H1 (cell line): ENCODE measurements around the gene DNAH8.
"Not testable (repeated sequence)": the region's sequence is repeated elsewhere in the genome, so short reads cannot be mapped to it uniquely, and the experiment has no call there.

Source experiments
- EZH2 ChIP-seq: fragments of 200-600 bp; sonication (generic); IDR thresholded peaks from 2 replicates; pipeline ENCODE4 v1.7.1; 2012; ENCODE audit warnings: low read depth, mild to moderate bottlenecking, moderate library complexity, low read length, inconsistent platforms; ENCODE audit not compliant: severe bottlenecking
- POLR2AphosphoS5 ChIP-seq: IDR thresholded peaks from 2 replicates; pipeline ENCODE4 v1.6.1; 2011; ENCODE audit warnings: low read depth, low read length
- SIN3A ChIP-seq, 2 experiments: IDR thresholded peaks in 1 of 2; conservative IDR thresholded peaks in 1 of 2; 2 replicates each; pipeline ENCODE4 v1.6.1; 2011 to 2012; ENCODE audit warnings: low read length in 2 of 2, improper control_type of control experiment in 1 of 2, low read depth in 1 of 2, mild to moderate bottlenecking in 1 of 2
- SP2 ChIP-seq: IDR thresholded peaks from 2 replicates; pipeline ENCODE4 v1.6.1; 2012; ENCODE audit warnings: mild to moderate bottlenecking, low read length, inconsistent platforms
- YY1 ChIP-seq: IDR thresholded peaks from 2 replicates; pipeline ENCODE4 v1.6.1; 2011; ENCODE audit warnings: low read depth, mild to moderate bottlenecking, low read length
- ZNF274 ChIP-seq: IDR thresholded peaks from 2 replicates; pipeline ENCODE4 v1.7.0; 2012; ENCODE audit warnings: low read length, borderline replicate concordance; ENCODE audit errors: extremely low read depth
- TF ChIP-seq, protein P1 (sequence below), 3 experiments: IDR thresholded peaks; 1 replicate in 2 of 3; 2 replicates in 1 of 3; pipeline versions ENCODE4 v1.5.1 to v1.6.1; 2011; ENCODE audit warnings: low read length in 3 of 3, mild to moderate bottlenecking in 3 of 3, inconsistent platforms in 2 of 3, low read depth in 1 of 3, moderate library complexity in 1 of 3; ENCODE audit not compliant: insufficient read depth in 1 of 3; ENCODE audit errors: control extremely low read depth in 1 of 3
- TF ChIP-seq, protein P2 (sequence below): IDR thresholded peaks from 2 replicates; pipeline ENCODE4 v1.6.1; 2012; ENCODE audit warnings: inconsistent platforms
- TF ChIP-seq, protein P3 (sequence below): IDR thresholded peaks from 2 replicates; pipeline ENCODE4 v1.6.1; 2012; ENCODE audit warnings: inconsistent platforms
- TF ChIP-seq, protein P4 (sequence below): IDR thresholded peaks from 2 replicates; pipeline ENCODE4 v1.6.1; 2012; ENCODE audit warnings: low read length, inconsistent platforms
- TF ChIP-seq, protein P5 (sequence below): IDR thresholded peaks from 2 replicates; pipeline ENCODE4 v1.6.1; 2011; ENCODE audit warnings: low read length, improper control_type of control experiment

DNA sequence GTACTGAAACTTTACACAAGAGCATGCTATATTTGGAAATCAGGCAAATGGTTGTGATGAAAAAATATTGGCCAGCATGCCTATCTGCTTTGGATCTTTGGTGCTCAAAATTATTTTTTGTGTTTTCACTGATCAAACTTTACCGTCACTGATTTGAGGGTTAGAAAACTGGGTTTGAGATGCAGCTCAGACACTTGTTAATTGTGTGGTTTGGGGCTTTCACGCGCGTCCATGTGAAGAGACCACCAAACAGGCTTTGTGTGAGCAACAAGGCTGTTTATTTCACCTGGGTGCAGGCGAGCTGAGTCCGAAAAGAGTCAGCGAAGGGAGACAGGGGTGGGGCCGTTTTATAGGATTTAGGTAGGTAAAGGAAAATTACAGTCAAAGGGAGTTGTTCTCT, 206.4 kb downstream of the DNAH8 start:
- TF ChIP-seq ZNF274; YY1; SIN3A (conservative IDR thresholded peaks at IDR 0.05 in 1 of 2, IDR thresholded peaks at IDR 0.05 in 1 of 2; ENCODE audit: low read depth in 1 of 2, low read length in 2 of 2); SP2; EZH2; POLR2AphosphoS5: not testable (repeated sequence)
- TF ChIP-seq, protein P1, sequence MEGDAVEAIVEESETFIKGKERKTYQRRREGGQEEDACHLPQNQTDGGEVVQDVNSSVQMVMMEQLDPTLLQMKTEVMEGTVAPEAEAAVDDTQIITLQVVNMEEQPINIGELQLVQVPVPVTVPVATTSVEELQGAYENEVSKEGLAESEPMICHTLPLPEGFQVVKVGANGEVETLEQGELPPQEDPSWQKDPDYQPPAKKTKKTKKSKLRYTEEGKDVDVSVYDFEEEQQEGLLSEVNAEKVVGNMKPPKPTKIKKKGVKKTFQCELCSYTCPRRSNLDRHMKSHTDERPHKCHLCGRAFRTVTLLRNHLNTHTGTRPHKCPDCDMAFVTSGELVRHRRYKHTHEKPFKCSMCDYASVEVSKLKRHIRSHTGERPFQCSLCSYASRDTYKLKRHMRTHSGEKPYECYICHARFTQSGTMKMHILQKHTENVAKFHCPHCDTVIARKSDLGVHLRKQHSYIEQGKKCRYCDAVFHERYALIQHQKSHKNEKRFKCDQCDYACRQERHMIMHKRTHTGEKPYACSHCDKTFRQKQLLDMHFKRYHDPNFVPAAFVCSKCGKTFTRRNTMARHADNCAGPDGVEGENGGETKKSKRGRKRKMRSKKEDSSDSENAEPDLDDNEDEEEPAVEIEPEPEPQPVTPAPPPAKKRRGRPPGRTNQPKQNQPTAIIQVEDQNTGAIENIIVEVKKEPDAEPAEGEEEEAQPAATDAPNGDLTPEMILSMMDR (IDR thresholded peaks at IDR 0.05; ENCODE audit: control extremely low read depth in 1 of 3, insufficient read depth in 1 of 3, low read depth in 1 of 3, low read length in 3 of 3) = not testable (repeated sequence)
- TF ChIP-seq, protein P2, sequence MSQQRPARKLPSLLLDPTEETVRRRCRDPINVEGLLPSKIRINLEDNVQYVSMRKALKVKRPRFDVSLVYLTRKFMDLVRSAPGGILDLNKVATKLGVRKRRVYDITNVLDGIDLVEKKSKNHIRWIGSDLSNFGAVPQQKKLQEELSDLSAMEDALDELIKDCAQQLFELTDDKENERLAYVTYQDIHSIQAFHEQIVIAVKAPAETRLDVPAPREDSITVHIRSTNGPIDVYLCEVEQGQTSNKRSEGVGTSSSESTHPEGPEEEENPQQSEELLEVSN = not testable (repeated sequence)
- TF ChIP-seq, protein P3, sequence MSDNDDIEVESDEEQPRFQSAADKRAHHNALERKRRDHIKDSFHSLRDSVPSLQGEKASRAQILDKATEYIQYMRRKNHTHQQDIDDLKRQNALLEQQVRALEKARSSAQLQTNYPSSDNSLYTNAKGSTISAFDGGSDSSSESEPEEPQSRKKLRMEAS = not testable (repeated sequence)
- TF ChIP-seq, protein P4, sequence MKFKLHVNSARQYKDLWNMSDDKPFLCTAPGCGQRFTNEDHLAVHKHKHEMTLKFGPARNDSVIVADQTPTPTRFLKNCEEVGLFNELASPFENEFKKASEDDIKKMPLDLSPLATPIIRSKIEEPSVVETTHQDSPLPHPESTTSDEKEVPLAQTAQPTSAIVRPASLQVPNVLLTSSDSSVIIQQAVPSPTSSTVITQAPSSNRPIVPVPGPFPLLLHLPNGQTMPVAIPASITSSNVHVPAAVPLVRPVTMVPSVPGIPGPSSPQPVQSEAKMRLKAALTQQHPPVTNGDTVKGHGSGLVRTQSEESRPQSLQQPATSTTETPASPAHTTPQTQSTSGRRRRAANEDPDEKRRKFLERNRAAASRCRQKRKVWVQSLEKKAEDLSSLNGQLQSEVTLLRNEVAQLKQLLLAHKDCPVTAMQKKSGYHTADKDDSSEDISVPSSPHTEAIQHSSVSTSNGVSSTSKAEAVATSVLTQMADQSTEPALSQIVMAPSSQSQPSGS = not testable (repeated sequence)
- TF ChIP-seq, protein P5, sequence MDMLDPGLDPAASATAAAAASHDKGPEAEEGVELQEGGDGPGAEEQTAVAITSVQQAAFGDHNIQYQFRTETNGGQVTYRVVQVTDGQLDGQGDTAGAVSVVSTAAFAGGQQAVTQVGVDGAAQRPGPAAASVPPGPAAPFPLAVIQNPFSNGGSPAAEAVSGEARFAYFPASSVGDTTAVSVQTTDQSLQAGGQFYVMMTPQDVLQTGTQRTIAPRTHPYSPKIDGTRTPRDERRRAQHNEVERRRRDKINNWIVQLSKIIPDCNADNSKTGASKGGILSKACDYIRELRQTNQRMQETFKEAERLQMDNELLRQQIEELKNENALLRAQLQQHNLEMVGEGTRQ = not testable (repeated sequence)
